Epithelial cell of esophagus (primary cell): ENCODE data around the gene IGFBP1.

Experiments used
- DNase-seq: peaks from one replicate; pipeline ENCODE4 v3.0.0; 2010; ENCODE audit warnings: low read depth
- H3K4me3 ChIP-seq: 2 replicates; pipeline ENCODE4 v1.5.1; 2011; ENCODE audit warnings: mild to moderate bottlenecking, low read length, control low read depth
- TF ChIP-seq, protein P1 (sequence below): IDR thresholded peaks from 2 replicates; pipeline ENCODE4 v1.5.1; 2011; ENCODE audit warnings: low read depth, mild to moderate bottlenecking, low read length, control low read depth, inconsistent platforms; ENCODE audit not compliant: insufficient read depth; ENCODE audit errors: missing control alignments

The IGFBP1 gene

DNA sequence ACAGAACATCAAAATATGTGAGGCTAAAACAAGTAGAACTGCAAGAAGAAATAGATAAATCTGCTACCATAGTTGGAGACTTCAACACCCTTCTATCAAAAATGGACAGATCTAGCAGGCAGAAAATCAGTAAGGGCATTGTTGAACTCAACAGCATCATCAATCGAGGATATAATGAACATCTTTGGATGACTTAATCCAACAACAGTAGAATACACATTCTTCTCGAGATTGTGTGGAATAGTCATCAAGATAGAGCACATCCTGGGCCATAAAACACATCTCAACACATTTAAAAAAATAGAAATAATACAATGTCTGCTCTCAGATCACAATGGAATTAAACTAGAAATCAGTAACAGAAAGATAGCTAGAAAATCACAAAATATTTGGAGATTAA is 9.9 kb downstream of the IGFBP1 start:
- TF ChIP-seq, protein P1, sequence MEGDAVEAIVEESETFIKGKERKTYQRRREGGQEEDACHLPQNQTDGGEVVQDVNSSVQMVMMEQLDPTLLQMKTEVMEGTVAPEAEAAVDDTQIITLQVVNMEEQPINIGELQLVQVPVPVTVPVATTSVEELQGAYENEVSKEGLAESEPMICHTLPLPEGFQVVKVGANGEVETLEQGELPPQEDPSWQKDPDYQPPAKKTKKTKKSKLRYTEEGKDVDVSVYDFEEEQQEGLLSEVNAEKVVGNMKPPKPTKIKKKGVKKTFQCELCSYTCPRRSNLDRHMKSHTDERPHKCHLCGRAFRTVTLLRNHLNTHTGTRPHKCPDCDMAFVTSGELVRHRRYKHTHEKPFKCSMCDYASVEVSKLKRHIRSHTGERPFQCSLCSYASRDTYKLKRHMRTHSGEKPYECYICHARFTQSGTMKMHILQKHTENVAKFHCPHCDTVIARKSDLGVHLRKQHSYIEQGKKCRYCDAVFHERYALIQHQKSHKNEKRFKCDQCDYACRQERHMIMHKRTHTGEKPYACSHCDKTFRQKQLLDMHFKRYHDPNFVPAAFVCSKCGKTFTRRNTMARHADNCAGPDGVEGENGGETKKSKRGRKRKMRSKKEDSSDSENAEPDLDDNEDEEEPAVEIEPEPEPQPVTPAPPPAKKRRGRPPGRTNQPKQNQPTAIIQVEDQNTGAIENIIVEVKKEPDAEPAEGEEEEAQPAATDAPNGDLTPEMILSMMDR, result no peak
- DNase-seq, result no peak

DNA sequence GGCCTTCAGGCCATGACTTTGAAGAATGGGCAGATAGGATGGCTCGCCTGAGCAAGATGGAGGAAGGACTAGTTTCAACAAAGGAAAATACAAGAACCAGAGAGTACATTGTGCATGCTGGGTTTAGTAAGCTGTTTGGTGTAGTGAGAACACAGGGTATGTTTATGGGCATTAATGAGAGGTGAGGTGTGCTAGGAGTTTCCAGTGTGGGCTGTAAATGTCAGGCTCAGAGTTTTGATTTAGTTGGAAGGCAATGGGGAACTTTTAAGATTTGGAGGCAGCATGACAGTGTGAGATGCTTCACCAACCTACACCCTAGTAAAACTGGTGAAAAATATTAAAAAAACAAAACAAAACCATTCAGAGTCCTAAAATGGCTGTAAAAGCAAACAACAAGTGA is 13.3 kb downstream of the IGFBP1 start:
- H3K4me3 ChIP-seq, result no peak overlapping the region
- TF ChIP-seq, protein P1, result no peak
- DNase-seq, result no peak

More for the DNA sequence above, 9.9 kb downstream of the IGFBP1 start:
- no peak overlapping the region for H3K4me3 ChIP-seq

- no peak for DNase-seq
- H3K4me3 ChIP-seq, result no peak overlapping the region
- TF ChIP-seq, protein P1, result no peak
Measured at GRCh38 chr7:45902820-45903219, 14.5 kb downstream of the IGFBP1 start.

GRCh38 chr7:45909561-45909960 is 21.3 kb downstream of the IGFBP1 start:
- H3K4me3 ChIP-seq, result no peak overlapping the region
- no peak for DNase-seq
- TF ChIP-seq, protein P1, result no peak

DNA sequence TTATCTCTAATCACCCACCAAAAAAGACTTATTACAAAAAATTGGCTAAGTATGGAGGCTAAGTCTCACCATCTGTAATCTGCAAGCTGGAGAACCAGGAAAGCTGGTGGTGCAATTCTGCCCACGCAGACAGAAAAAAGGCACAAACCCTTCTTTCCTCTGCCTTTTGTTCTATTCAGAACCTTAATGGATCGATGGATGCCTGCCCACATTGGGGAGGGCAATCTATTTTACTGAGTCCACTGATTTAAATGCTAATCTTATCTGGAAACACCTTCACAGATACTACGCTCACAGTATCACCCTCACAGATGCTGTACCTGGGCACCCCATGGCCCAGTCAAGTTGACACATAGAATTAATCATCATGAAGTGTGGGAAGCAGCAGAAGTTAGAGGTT is 22.6 kb downstream of the IGFBP1 start:
- TF ChIP-seq, protein P1, result no peak
- no peak for DNase-seq
- H3K4me3 ChIP-seq, result no peak overlapping the region

DNA sequence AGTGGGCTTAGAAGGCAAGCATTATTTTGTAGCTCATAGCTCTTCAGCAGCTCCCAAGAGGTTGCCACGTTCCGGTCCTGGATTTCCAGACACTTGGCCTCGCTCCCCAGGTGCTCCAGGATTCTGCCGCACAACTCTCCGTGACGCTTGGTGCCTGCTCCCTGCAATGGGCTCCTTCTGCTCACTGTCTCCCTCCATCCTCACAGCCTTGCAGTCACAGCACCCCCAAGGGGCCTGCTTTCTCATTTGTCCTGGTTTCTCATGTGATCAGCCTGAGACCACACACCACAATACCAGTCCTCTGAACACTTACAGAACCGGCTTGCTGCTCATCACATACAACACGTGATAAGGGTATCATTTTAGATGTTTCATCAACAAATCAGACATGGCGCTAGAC is 23.0 kb downstream of the IGFBP1 start:
- no peak for DNase-seq
- no peak overlapping the region for H3K4me3 ChIP-seq
- TF ChIP-seq, protein P1, result no peak

DNA sequence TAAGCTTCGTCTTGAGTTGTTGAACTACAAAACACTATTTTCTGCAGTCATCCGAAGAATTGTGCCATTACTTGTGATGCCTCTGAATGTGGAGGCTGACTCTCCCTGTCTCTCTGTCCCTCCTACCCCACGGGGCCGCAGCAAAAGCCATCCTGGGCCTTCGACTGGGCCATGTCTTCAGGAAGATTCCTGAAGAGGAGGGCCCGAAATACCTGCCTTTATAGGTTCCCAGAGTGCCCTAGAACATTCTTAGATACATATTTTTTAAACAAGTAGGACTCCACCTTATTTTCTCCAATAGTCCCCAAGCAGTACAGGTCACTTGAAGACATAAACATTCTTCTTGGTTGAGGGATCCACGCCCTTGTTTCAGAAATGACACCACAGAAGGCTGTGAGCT is 24.7 kb downstream of the IGFBP1 start:
- no peak for DNase-seq
- TF ChIP-seq, protein P1, result no peak

More for the DNA sequence above, 24.7 kb downstream of the IGFBP1 start:
- no peak overlapping the region for H3K4me3 ChIP-seq
